ENCODE data around the gene CCSER1. TPM values are rescaled to one million over a fixed set of nuclear protein-coding genes. Genes with fewer than 3 reads are reported as not detected.

The CCSER1 gene
- total RNA-seq, 1 experiment from 2014 or later = 0.05 TPM

- intact Hi-C loops (cut with micrococcal nuclease; ENCODE audit: unreplicated experiment) = no loop called here
- CTCF ChIA-PET = no interaction called here
These were observed 44.7 kb upstream of the CCSER1 start for GRCh38 chr4:90082449-90082848.

GRCh38 chr4:90084277-90084966, 42.8 kb upstream of the CCSER1 start:
- H3K27me3 ChIP-seq (ENCODE audit: control insufficient read depth, insufficient read depth, low read length) = no peaks in the 10 kb centered on the region
- DNase-seq (ENCODE audit: low read depth, low spot score) (no peak), ATAC-seq (no peak)
- CTCF ChIA-PET = no interaction called here
- BruUV-seq (replicated peaks) = no TSS peak
- no peak for TF ChIP-seq TCF7L2 (IDR thresholded peaks at IDR 0.05; ENCODE audit: low read depth, low read length)
- H3K4me1 ChIP-seq (ENCODE audit: control insufficient read depth, insufficient read depth, low read length) = no peaks in the 10 kb centered on the region
- intact Hi-C loops (cut with micrococcal nuclease; ENCODE audit: unreplicated experiment) (no loop called here), in situ Hi-C loops (cut with HindIII; ENCODE audit: low pct_unique_long_range_greater_than_20kb, low sequenced_read_pairs) (no loop called here)
- H3K9me3 ChIP-seq (ENCODE audit: control insufficient read depth, insufficient read depth, low read depth, low read length) = no peaks in the 10 kb centered on the region
- no peak overlapping the region for H3K27ac ChIP-seq (ENCODE audit: low read length)
- POLR2A ChIA-PET = no interaction called here
- no peak overlapping the region for H3K4me3 ChIP-seq (ENCODE audit: low read depth in 2 of 2, low read length in 2 of 2)
- H3K36me3 ChIP-seq (ENCODE audit: control insufficient read depth, insufficient read depth, low read length) = no peaks in the 10 kb centered on the region

More at GRCh38 chr4:90082449-90082848, 44.7 kb upstream of the CCSER1 start:
- POLR2A ChIA-PET = no interaction called here
- TF ChIP-seq CTCF (IDR thresholded peaks at IDR 0.05) (no peak), POLR2AphosphoS5 (IDR thresholded peaks at IDR 0.05; ENCODE audit: low read depth, low read length) (no peak), SIN3A (IDR thresholded peaks at IDR 0.05; ENCODE audit: borderline replicate concordance, insufficient read depth, low read depth, low read length) (no peak), TCF7L2 (IDR thresholded peaks at IDR 0.05; ENCODE audit: low read depth, low read length) (no peak), REST (IDR thresholded peaks at IDR 0.05; ENCODE audit: insufficient read depth in 1 of 2, low read depth in 2 of 2, low read length in 1 of 2) (no peak)
- no peaks in the 10 kb centered on the region for H3K4me1 ChIP-seq (ENCODE audit: control insufficient read depth, insufficient read depth, low read length)
- DNase-seq (ENCODE audit: low read depth, low spot score) = no peak
- H3K36me3 ChIP-seq (ENCODE audit: control insufficient read depth, insufficient read depth, low read length) = no peaks in the 10 kb centered on the region
- ATAC-seq = no peak
- no peak overlapping the region for H3K4me3 ChIP-seq (ENCODE audit: low read depth in 2 of 2, low read length in 2 of 2)
- H3K27me3 ChIP-seq (ENCODE audit: control insufficient read depth, insufficient read depth, low read length) = no peaks in the 10 kb centered on the region
- H3K27ac ChIP-seq (ENCODE audit: low read length) = no peak overlapping the region
- no TSS peak for BruUV-seq (replicated peaks)
- in situ Hi-C loops (cut with HindIII; ENCODE audit: low pct_unique_long_range_greater_than_20kb, low sequenced_read_pairs) = no loop called here
- no peaks in the 10 kb centered on the region for H3K9me3 ChIP-seq (ENCODE audit: control insufficient read depth, insufficient read depth, low read depth, low read length)

GRCh38 chr4:90084967-90085295, 42.3 kb upstream of the CCSER1 start:
- H3K4me3 ChIP-seq (ENCODE audit: low read depth in 2 of 2, low read length in 2 of 2) = no peak overlapping the region
- H3K36me3 ChIP-seq (ENCODE audit: control insufficient read depth, insufficient read depth, low read length) = no peaks in the 10 kb centered on the region
- DNase-seq (ENCODE audit: low read depth, low spot score) (no peak), ATAC-seq (no peak)
- intact Hi-C loops (cut with micrococcal nuclease; ENCODE audit: unreplicated experiment) = no loop called here
- CTCF ChIA-PET = no interaction called here
- TF ChIP-seq POLR2AphosphoS5 (IDR thresholded peaks at IDR 0.05; ENCODE audit: low read depth, low read length) = no peak
- TF ChIP-seq TCF7L2 (IDR thresholded peaks at IDR 0.05; ENCODE audit: low read depth, low read length) = no peak
- no peak for TF ChIP-seq REST (IDR thresholded peaks at IDR 0.05; ENCODE audit: insufficient read depth in 1 of 2, low read depth in 2 of 2, low read length in 1 of 2)
- no peak for TF ChIP-seq SIN3A (IDR thresholded peaks at IDR 0.05; ENCODE audit: borderline replicate concordance, insufficient read depth, low read depth, low read length)
- no peak for TF ChIP-seq CTCF (IDR thresholded peaks at IDR 0.05)
- no peaks in the 10 kb centered on the region for H3K27me3 ChIP-seq (ENCODE audit: control insufficient read depth, insufficient read depth, low read length)
- H3K27ac ChIP-seq (ENCODE audit: low read length) = no peak overlapping the region
- no TSS peak for BruUV-seq (replicated peaks)
- in situ Hi-C loops (cut with HindIII; ENCODE audit: low pct_unique_long_range_greater_than_20kb, low sequenced_read_pairs) = no loop called here
- no peaks in the 10 kb centered on the region for H3K9me3 ChIP-seq (ENCODE audit: control insufficient read depth, insufficient read depth, low read depth, low read length)
- H3K4me1 ChIP-seq (ENCODE audit: control insufficient read depth, insufficient read depth, low read length) = no peaks in the 10 kb centered on the region
- POLR2A ChIA-PET = no interaction called here
